ENCODE measurements around the gene SLC49A4. TPM values are rescaled to one million over a fixed set of nuclear protein-coding genes. Genes with fewer than 3 reads are reported as not detected.
"Not testable (repeated sequence)": the region's sequence is repeated elsewhere in the genome, so short reads cannot be mapped to it uniquely, and the experiment has no call there.

The SLC49A4 gene, protein sequence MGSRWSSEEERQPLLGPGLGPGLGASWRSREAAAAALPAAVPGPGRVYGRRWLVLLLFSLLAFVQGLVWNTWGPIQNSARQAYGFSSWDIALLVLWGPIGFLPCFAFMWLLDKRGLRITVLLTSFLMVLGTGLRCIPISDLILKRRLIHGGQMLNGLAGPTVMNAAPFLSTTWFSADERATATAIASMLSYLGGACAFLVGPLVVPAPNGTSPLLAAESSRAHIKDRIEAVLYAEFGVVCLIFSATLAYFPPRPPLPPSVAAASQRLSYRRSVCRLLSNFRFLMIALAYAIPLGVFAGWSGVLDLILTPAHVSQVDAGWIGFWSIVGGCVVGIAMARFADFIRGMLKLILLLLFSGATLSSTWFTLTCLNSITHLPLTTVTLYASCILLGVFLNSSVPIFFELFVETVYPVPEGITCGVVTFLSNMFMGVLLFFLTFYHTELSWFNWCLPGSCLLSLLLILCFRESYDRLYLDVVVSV
- 1 to 10 TPM; 2.1 to 2.3 TPM for total RNA-seq
- 1.6 TPM for polyA plus RNA-seq

GRCh38 chr3:122794779-122795673, at the start of gene SLC49A4:
SLC49A4 (plus strand) TSS chr3:122795069; CDS start chr3:122795193, 124 bp downstream.
- Mint-ChIP-seq H3K27ac (peak within 1 kb of the TSS in 7 of 8 donors; percentile 0 to 98 (median 95)), H3K36me3 (peaks cover 0 to 15% (median 0%) of the 10 kb centered on the region in 3 donors), H3K27me3 (no peaks in the 10 kb centered on the region), H3K4me1 (peaks cover 28 to 30% (median 30%) of the 10 kb centered on the region in 3 donors), H3K4me3 (peak within 1 kb of the TSS in 6 of 7 donors; percentile 52 to 98 (median 94)), H3K9me3 (no peaks in the 10 kb centered on the region)
- Histone ChIP-seq H3K36me3 (ENCODE audit: insufficient read depth, low read length) (no peaks in the 10 kb centered on the region), H3K27ac (ENCODE audit: low read depth, low read length) (peak within 1 kb of the TSS; percentile 80), H3K27me3 (ENCODE audit: insufficient read depth, low read length, poor library complexity, severe bottlenecking) (no peaks in the 10 kb centered on the region), H3K9me3 (ENCODE audit: low read length) (no peaks in the 10 kb centered on the region), H3K4me1 (ENCODE audit: insufficient read depth, low read length) (peaks cover 45% of the 10 kb centered on the region), H3K4me3 (ENCODE audit: low read length) (peak within 1 kb of the TSS; percentile 83)
- ChIA-PET POLR2A (interaction anchor here (1.1 kb wide), 1 partner anchor 11 kb away, joined by 3 read pairs; no protein-coding TSS in a partner anchor), CTCF (no interaction called here)
- DNase-seq = peak; percentile 61 to 78 (median 71)

- no peaks in the 10 kb centered on the region for H3K27me3 ChIP-seq (ENCODE audit: insufficient read depth, low read length, poor library complexity, severe bottlenecking)
- no peaks in the 10 kb centered on the region for H3K27me3 Mint-ChIP-seq
- DNase-seq = no peak
- H3K4me3 ChIP-seq (ENCODE audit: low read length) = no peak overlapping the region
- H3K4me1 ChIP-seq (ENCODE audit: insufficient read depth, low read length) = no peaks in the 10 kb centered on the region
- peaks cover 8% of the 10 kb centered on the region for H3K36me3 ChIP-seq (ENCODE audit: insufficient read depth, low read length)
- H3K9me3 Mint-ChIP-seq = peaks cover 0 to 9% (median 0%) of the 10 kb centered on the region in 5 donors
- CTCF ChIA-PET = no interaction called here
- H3K36me3 Mint-ChIP-seq = peaks cover 21 to 52% (median 23%) of the 10 kb centered on the region in 3 donors
- no peak overlapping the region for H3K27ac ChIP-seq (ENCODE audit: low read depth, low read length)
- POLR2A ChIA-PET = no interaction called here
- H3K27ac Mint-ChIP-seq = no peak overlapping the region
- no peaks in the 10 kb centered on the region for H3K4me1 Mint-ChIP-seq
- no peaks in the 10 kb centered on the region for H3K9me3 ChIP-seq (ENCODE audit: low read length)
- H3K4me3 Mint-ChIP-seq = no peak overlapping the region
These were observed 49.4 kb upstream of the SLC49A4 start for GRCh38 chr3:122745369-122746021.

GRCh38 chr3:122747295-122747694, 47.6 kb upstream of the SLC49A4 start:
- DNase-seq, POLR2A ChIA-PET, H3K27ac Mint-ChIP-seq: not testable (repeated sequence)

DNA sequence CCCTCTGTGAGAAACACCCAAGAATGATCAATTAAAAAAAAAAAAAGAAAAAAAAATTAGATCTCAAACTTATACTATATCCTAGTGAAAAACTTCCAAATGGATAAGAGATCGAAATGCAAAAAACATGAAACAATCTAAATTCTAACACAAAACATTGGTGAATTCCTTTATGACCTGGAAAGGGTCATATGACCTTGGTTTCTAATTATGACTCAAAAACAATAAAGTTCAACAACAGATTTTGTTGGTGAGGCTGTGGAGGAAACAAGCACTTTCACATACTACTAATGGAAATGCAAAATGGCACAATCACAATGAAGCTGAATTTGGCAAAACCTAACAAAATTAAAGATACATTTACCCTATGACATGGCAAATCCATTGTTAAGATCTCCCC, 46.5 kb upstream of the SLC49A4 start:
- Histone ChIP-seq H3K36me3 (ENCODE audit: insufficient read depth, low read length) (no peaks in the 10 kb centered on the region), H3K4me3 (ENCODE audit: low read length) (no peak overlapping the region), H3K27me3 (ENCODE audit: insufficient read depth, low read length, poor library complexity, severe bottlenecking) (no peaks in the 10 kb centered on the region), H3K4me1 (ENCODE audit: insufficient read depth, low read length) (no peaks in the 10 kb centered on the region), H3K27ac (ENCODE audit: low read depth, low read length) (no peak overlapping the region), H3K9me3 (ENCODE audit: low read length) (no peaks in the 10 kb centered on the region)
- Mint-ChIP-seq H3K4me1 (no peaks in the 10 kb centered on the region), H3K36me3 (peaks cover 14 to 55% (median 19%) of the 10 kb centered on the region in 3 donors), H3K27ac (peak overlapping the region in 1 of 8 donors; percentile 41), H3K9me3 (no peaks in the 10 kb centered on the region), H3K4me3 (no peak overlapping the region), H3K27me3 (no peaks in the 10 kb centered on the region)
- POLR2A ChIA-PET = no interaction called here
- no peak for DNase-seq
- CTCF ChIA-PET = no interaction called here

More at GRCh38 chr3:122747295-122747694, 47.6 kb upstream of the SLC49A4 start:
- H3K9me3 ChIP-seq (ENCODE audit: low read length); H3K4me1 ChIP-seq (ENCODE audit: insufficient read depth, low read length); H3K4me3 ChIP-seq (ENCODE audit: low read length); H3K36me3 ChIP-seq (ENCODE audit: insufficient read depth, low read length); H3K27me3 ChIP-seq (ENCODE audit: insufficient read depth, low read length, poor library complexity, severe bottlenecking); H3K9me3 Mint-ChIP-seq; CTCF ChIA-PET; H3K27me3 Mint-ChIP-seq; H3K27ac ChIP-seq (ENCODE audit: low read depth, low read length); H3K4me1 Mint-ChIP-seq; H3K4me3 Mint-ChIP-seq: not testable (repeated sequence)
- H3K36me3 Mint-ChIP-seq = peaks cover 18 to 54% (median 20%) of the 10 kb centered on the region in 3 donors

DNA sequence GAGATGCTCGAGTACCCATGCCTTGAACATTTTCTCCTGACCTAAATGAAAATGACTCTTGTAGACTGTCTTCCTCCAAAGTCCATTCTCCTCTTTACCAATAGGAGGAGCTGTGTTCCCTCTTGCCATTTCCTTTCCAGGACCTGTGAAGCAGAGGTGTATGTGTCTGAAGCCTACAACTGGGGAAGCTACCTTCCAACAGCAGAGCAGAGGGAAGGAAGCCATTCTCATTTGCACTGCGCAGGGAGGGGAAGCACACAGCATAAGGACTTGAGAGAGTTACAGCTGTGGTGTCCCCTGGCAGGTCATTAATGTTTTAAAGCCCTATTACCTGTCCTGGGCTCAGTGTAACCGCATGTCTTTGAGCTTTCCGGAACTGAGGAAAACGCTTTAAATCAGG, 39.9 kb upstream of the SLC49A4 start:
- Histone ChIP-seq H3K36me3 (ENCODE audit: insufficient read depth, low read length) (no peaks in the 10 kb centered on the region), H3K4me1 (ENCODE audit: insufficient read depth, low read length) (no peaks in the 10 kb centered on the region), H3K27me3 (ENCODE audit: insufficient read depth, low read length, poor library complexity, severe bottlenecking) (no peaks in the 10 kb centered on the region), H3K27ac (ENCODE audit: low read depth, low read length) (no peak overlapping the region), H3K9me3 (ENCODE audit: low read length) (no peaks in the 10 kb centered on the region), H3K4me3 (ENCODE audit: low read length) (no peak overlapping the region)
- H3K4me3 Mint-ChIP-seq = no peak overlapping the region
- H3K27me3 Mint-ChIP-seq = no peaks in the 10 kb centered on the region
- peaks cover 22 to 71% (median 34%) of the 10 kb centered on the region in 3 donors for H3K36me3 Mint-ChIP-seq
- H3K27ac Mint-ChIP-seq = peak overlapping the region in 1 of 8 donors; percentile 20
- H3K9me3 Mint-ChIP-seq = no peaks in the 10 kb centered on the region
- DNase-seq = peak in 2 of 5 donors; percentile 23 to 29
- POLR2A ChIA-PET = interaction anchor here (0.5 kb wide), 1 partner anchor 193 kb away, joined by 3 read pairs; no protein-coding TSS in a partner anchor
- CTCF ChIA-PET = interaction anchor here (0.7 to 2.4 kb wide), 7 partner anchors 11 to 364 kb away, joined by 3 to 11 read pairs (median 3); partner anchors contain the start of gene SEMA5B
- H3K4me1 Mint-ChIP-seq = peaks cover 0 to 5% (median 1%) of the 10 kb centered on the region in 3 donors

DNA sequence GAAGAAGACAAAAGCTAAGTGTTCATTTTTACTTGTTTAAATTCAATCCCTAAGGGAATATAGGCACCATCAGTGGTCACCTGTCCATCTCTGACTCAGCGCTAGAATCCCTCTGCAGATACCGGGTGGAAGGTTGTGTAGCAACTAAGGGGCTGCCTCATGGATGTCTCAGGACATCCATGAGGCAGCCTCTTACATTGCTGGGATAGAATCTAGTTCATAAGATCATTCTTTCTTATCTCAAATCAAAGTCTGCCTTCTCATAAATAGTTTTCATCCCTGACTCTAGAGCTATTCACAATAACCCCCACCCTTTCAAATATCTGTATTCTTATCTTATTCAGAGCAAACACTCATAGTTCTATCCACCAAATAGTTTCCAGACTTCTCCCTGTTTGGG, 39.4 kb upstream of the SLC49A4 start:
- H3K36me3 ChIP-seq (ENCODE audit: insufficient read depth, low read length) = no peaks in the 10 kb centered on the region
- no peak for DNase-seq
- no peak overlapping the region for H3K27ac ChIP-seq (ENCODE audit: low read depth, low read length)
- Mint-ChIP-seq H3K4me3 (no peak overlapping the region), H3K27ac (no peak overlapping the region), H3K36me3 (peaks cover 22 to 71% (median 32%) of the 10 kb centered on the region in 3 donors), H3K27me3 (no peaks in the 10 kb centered on the region), H3K4me1 (peaks cover 0 to 5% (median 1%) of the 10 kb centered on the region in 3 donors), H3K9me3 (no peaks in the 10 kb centered on the region)
- no peaks in the 10 kb centered on the region for H3K9me3 ChIP-seq (ENCODE audit: low read length)
- ChIA-PET CTCF (interaction anchor here (1.0 to 2.4 kb wide), 6 partner anchors 12 to 364 kb away, joined by 3 to 11 read pairs (median 4); partner anchors contain the start of gene SEMA5B), POLR2A (interaction anchor here (0.5 to 0.6 kb wide), 2 partner anchors 10 to 194 kb away, joined by 3 to 8 read pairs; no protein-coding TSS in a partner anchor)
- H3K27me3 ChIP-seq (ENCODE audit: insufficient read depth, low read length, poor library complexity, severe bottlenecking) = no peaks in the 10 kb centered on the region
- H3K4me3 ChIP-seq (ENCODE audit: low read length) = no peak overlapping the region
- H3K4me1 ChIP-seq (ENCODE audit: insufficient read depth, low read length) = no peaks in the 10 kb centered on the region

DNA sequence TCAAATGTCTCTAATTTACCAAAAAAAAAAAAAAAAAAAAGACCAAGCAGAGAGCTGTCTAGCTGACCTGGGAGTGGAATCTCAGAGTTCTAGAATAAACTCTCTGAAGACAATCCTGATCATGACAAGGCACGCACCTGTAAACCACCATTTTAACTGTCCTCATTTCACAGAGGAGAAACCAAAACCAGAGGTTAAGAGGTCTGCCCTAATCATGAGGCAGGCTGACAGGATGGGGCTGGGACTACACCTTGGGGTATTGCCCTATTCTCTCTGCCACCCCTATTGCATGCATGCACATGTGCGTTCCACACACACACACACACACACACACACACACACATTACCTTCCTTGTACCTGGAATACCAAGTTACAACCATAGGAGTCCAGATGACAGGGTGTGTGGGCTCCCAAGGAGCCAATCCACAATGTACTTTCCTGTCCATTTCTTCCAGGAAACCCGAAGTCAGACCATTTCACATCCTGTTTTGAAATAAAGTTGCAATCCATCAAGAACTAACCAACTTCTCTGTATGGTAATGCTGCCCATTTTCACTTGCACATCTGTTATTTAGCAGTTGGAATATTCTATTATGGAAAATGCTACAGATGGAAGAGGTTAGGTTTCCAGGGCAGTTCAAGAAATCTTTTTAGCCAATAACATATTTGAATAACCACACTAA, 35.9 kb upstream of the SLC49A4 start:
- no peak for DNase-seq
- H3K4me1 Mint-ChIP-seq = peaks cover 0 to 5% (median 2%) of the 10 kb centered on the region in 3 donors
- no peaks in the 10 kb centered on the region for H3K27me3 Mint-ChIP-seq
- H3K4me3 ChIP-seq (ENCODE audit: low read length) = no peak overlapping the region
- H3K9me3 Mint-ChIP-seq = no peaks in the 10 kb centered on the region
- H3K4me1 ChIP-seq (ENCODE audit: insufficient read depth, low read length) = no peaks in the 10 kb centered on the region
- H3K36me3 ChIP-seq (ENCODE audit: insufficient read depth, low read length) = no peaks in the 10 kb centered on the region
- ChIA-PET POLR2A (no interaction called here), CTCF (no interaction called here)
- no peak overlapping the region for H3K4me3 Mint-ChIP-seq
- peak overlapping the region in 2 of 8 donors; percentile 36 to 61 for H3K27ac Mint-ChIP-seq
- no peaks in the 10 kb centered on the region for H3K9me3 ChIP-seq (ENCODE audit: low read length)
- no peaks in the 10 kb centered on the region for H3K27me3 ChIP-seq (ENCODE audit: insufficient read depth, low read length, poor library complexity, severe bottlenecking)
- peaks cover 8 to 59% (median 30%) of the 10 kb centered on the region in 3 donors for H3K36me3 Mint-ChIP-seq
- no peak overlapping the region for H3K27ac ChIP-seq (ENCODE audit: low read depth, low read length)

All from CD8-positive, alpha-beta memory T cell (primary cell).